HG02678 (cell line): ENCODE measurements around the gene C1orf116.

Experiments
- ATAC-seq: cut with Tn5 transposase; IDR thresholded peaks from one replicate; pipeline ENCODE4 v1.9.1; 2021; ENCODE audit warnings: mild to moderate bottlenecking, moderate library complexity; ENCODE audit not compliant: unreplicated experiment

The C1orf116 gene

GRCh38 chr1:207020709-207021107, 11.8 kb downstream of the C1orf116 start:
- no peak for ATAC-seq

GRCh38 chr1:207020065-207020708, 12.4 kb downstream of the C1orf116 start:
- no peak for ATAC-seq

GRCh38 chr1:207019661-207020060, 12.9 kb downstream of the C1orf116 start:
- ATAC-seq: no peak

GRCh38 chr1:207019161-207019560, 13.4 kb downstream of the C1orf116 start:
- ATAC-seq: no peak

GRCh38 chr1:207018707-207019106, 13.8 kb downstream of the C1orf116 start:
- ATAC-seq: no peak

GRCh38 chr1:207017615-207018559, 14.7 kb downstream of the C1orf116 start:
- ATAC-seq: no peak

GRCh38 chr1:207015791-207016190, 16.8 kb downstream of the C1orf116 start:
- no peak for ATAC-seq

- ATAC-seq: no peak
These were observed 17.8 kb downstream of the C1orf116 start for GRCh38 chr1:207014728-207015127.

- ATAC-seq: no peak
These were observed 19.1 kb downstream of the C1orf116 start for GRCh38 chr1:207013321-207014085.

GRCh38 chr1:207010726-207011125, 21.8 kb downstream of the C1orf116 start:
- no peak for ATAC-seq

GRCh38 chr1:207009945-207010344, 22.6 kb downstream of the C1orf116 start:
- ATAC-seq: no peak

GRCh38 chr1:207009182-207009850, 23.2 kb downstream of the C1orf116 start:
- no peak for ATAC-seq

- no peak for ATAC-seq
These were observed 25.1 kb downstream of the C1orf116 start for GRCh38 chr1:207007352-207008033.

GRCh38 chr1:207006914-207007313, 25.6 kb downstream of the C1orf116 start:
- ATAC-seq: no peak

GRCh38 chr1:207006083-207006482, 26.5 kb downstream of the C1orf116 start:
- ATAC-seq: no peak

GRCh38 chr1:207004931-207005830, 27.4 kb downstream of the C1orf116 start:
- ATAC-seq: no peak

GRCh38 chr1:207003210-207003609, 29.3 kb downstream of the C1orf116 start:
- ATAC-seq: no peak

- no peak for ATAC-seq
These were observed 29.8 kb downstream of the C1orf116 start for GRCh38 chr1:207002724-207003146.
